COLO829 (cell line): ENCODE results near the gene DBP.

ENCODE experiments used
- DNase-seq: peaks from one replicate; pipeline ENCODE4 v3.0.0; 2012; ENCODE audit warnings: low spot score

DBP gene

DNA sequence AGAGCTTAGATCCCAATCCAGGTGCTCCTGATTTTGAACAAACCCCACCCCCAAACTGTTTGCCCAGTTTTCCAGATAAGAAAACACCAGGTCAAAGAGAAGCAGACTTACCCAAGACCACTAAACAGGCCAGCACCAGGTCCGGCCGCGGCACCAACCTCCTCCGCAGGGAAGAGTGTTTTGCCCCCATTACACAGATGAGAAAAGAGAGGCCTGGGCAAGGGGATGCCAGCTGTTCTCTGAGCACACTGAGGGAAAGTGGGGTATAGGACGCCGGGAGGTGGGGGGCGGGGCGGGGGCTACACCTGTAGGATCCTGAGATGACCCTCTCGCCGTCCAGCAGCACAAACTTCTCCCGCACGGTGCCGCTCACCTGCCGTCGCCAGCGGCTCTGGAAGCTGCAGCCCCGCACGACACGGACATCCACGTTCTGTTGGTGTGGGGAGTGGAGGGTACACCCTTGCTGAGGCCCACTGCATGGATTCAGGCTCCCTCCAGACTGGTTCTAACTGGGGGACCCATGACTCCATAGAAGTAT, 27.5 kb downstream of the DBP start:
- no peak for DNase-seq

DNA sequence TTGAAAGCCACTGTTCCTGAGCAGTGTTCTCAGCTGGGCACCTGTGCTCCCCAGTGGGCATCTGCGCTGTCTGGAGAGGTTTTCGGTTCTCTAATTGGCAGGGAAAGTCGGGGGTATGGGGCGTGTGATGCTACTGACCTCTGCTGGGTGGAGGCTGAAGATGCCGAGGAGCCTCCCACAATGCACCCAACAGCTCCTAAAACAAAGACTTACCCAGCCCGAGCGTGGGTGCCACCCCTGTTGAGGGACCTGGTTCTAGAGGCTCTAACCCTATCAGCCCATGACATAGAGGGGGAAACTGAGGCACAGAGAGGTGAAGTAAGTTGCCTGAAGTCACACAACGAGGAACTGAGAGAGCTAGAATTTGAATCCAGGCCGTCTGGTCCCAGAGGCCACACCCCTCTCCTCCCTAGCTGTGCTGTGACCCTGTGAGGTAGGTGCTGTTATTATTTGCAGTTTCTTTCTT, 28.3 kb downstream of the DBP start:
- DNase-seq, result no peak

DNA sequence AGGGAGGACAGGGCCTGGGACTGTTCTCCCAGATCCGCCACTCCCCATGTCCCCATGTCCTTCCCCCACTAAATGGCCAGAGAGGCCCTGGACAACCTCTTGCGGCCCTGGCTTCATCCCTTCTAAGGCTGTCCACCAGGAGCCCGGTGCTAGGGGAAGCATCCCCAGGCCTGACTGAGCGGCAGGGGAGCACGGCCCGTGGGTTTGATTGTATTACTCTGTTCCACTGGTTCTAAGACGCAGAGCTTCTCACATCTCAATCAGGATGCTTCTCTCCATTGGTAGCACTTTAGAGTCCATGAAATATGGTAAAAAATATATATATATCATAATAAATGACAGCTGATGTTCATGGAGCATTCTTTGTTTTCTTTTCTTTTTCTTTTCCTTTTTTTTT, 29.8 kb downstream of the DBP start:
- no peak for DNase-seq

DNA sequence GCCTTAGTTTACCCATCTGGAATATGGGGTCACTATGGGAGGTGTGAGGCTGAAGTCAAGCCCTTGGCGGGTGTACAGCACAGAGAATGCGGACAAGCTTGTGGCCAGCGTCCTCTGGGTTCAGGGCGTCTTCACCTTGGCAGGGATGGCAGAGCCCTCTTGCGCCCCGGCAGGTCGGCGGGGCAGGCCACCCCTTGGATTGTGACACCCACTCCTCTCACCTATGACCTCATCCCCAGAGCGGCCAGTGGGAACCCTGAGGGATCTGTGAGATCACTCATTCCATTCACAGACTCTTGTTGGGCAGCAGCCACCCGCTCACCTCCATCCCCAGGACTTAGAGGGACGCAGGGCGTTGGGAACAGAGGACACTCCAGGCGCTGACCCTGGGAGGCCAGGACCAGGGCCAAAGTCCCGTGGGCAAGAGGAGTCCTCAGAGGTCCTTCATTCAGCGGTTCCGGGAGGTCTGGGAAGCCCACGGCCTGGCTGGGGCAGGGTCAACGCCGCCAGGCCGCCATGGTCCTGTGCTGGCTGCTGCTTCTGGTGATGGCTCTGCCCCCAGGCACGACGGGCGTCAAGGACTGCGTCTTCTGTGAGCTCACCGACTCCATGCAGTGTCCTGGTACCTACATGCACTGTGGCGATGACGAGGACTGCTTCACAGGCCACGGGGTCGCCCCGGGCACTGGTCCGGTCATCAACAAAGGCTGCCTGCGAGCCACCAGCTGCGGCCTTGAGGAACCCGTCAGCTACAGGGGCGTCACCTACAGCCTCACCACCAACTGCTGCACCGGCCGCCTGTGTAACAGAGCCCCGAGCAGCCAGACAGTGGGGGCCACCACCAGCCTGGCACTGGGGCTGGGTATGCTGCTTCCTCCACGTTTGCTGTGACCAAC, 30.5 kb downstream of the DBP start, which contains the start of gene SPACA4:
Gene SPACA4, plus strand, starts transcription at position 280 of the 896 bp plus-strand sequence. Its CDS starts 237 bp downstream, at position 517.
- DNase-seq, result no peak

DNA sequence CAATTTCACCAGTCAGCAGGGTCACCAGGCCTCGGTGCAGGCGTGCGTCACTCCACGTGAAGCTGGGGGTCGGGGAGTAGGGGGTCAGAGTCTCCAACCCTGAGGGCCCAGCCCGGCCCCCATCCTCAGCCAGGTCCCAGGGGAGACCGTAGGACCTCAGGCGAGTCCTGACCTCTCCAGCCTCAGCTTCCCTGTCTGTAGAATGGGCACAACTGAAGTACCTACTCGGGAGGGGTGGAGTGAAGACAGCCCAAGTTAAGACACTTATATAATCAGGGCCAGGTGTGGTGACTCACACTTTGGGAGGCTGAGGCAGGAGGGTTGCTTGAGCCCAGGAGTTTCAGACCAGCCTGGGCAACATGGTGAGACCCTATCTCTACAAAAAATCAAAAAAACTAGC, 33.3 kb downstream of the DBP start:
- DNase-seq, result no peak

GRCh38 chr19:48603449-48603848, 33.7 kb downstream of the DBP start:
- no peak for DNase-seq

GRCh38 chr19:48603001-48603400, 34.2 kb downstream of the DBP start:
- DNase-seq, result no peak

DNA sequence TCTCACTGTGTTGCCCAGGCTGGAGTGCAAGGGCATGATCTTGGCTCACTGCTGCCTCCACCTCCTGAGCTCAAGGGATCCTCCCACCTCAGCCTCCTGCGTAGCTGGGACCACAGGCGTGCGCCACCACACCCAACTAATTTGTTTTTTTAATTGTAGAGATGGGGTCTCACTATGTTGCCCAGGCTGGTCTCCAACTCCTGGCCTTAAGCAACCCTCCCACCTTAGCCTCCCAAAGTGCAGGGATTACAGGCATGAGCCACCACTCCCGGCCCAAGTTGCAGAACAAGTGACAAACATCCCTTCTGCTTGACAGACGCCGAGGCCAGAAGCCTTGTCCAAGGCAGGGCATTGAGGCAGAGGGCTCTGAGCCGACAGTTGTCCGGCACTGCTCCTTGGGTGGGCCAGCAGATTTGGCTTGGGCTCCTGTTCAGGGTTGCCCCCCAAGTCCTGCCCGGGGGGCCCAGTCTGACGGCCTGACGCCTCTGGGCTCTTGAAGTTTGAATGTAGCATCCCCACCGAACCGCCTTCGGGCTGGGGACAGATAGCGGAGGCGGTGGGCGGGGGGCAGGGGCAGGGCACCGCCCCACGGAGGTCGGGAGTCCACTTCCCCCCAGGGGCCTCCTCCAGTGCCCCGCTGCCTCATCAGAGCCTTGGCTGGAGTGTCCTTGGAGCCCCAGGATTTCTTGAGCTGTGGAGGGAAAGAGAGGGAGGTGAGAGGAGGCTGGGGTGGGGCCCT, 36.3 kb downstream of the DBP start:
- no peak for DNase-seq

DNA sequence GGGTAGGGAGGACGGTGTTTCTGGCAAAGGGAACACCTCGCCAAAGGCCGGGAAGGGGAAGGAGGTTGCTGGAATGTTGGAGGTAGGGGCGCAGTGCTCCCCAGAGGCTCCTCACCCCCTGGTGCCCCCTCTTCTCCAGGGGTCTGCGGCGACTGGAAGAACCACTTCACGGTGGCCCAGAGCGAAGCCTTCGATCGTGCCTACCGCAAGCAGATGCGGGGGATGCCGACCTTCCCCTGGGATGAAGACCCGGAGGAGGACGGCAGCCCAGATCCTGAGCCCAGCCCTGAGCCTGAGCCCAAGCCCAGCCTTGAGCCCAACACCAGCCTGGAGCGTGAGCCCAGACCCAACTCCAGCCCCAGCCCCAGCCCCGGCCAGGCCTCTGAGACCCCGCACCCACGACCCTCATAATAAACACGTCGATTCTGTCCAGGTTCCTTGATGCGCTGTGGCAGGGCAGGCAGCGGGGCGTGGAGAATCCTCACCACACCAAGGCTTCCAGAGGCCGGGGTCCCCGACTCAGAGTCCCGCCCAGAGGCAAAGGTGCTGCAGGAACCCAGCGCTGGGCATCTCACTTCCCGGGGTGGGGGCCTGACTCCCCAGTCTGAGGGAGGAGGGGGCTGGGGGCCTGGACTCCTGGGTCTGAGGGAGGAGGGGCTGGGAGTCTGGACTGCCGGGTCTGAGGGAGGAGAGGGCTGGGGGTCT, 38.0 kb downstream of the DBP start:
- no peak for DNase-seq

GRCh38 chr19:48596679-48597465, 40.3 kb downstream of the DBP start:
- DNase-seq, result no peak

DNA sequence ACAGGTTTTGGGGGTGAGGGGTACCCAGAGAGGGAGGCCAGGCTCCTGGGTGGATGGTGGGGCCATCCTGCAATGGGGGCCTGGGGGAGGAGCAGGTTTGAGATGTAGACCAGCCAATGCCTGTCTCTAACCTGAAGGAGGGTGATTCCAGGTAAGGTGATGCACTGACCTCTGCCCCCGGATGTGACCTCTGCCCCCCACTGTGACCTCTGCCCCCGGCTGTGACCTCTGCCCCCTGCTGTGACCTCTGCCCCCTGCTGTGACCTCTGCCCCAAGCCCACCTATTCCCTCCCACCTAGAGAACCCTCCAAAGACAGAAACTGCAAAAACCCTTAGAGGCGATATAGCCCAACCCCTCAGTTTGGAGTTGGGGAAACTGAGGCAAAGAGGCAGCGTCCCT, 40.9 kb downstream of the DBP start:
- DNase-seq, result no peak

DNA sequence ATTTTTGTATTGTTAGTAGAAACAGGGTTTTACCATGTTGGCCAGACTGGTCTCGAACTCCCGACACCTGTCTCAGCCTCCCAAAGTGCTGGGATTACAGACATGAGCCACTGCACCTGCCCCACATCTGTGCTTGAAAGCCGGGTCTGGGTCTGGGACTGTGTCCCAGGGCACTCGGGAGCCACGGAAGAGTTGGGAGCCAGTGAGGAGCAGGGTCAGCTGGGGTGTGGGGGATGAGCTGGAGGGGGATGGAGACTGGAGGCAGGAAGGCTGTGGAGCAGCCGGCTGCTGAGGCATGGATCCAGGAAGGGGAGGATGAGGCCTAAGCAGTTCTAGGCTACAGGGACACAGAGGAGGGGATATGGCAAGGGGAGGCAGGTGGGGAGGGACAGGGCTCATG, 41.3 kb downstream of the DBP start:
- DNase-seq, result no peak

DNA sequence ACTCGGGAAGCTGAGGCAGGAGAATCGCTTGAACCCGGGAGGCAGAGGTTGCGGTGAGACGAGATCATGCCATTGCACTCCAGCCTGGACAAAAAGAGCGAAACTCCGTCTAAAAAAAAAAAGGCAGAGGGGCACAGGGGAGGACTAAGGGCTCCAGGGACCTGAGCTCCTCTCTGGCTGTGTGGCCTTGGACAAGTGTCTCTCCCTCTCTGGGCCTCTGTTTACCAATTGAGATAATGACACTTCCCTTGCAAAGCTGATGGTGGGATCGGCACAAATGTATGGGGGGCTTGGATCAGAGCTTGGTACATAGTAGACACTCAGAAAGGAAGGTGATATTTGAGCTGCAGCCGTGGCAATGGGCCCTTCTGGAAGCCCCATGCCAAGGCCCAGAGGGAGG, 42.0 kb downstream of the DBP start:
- DNase-seq, result no peak

DNA sequence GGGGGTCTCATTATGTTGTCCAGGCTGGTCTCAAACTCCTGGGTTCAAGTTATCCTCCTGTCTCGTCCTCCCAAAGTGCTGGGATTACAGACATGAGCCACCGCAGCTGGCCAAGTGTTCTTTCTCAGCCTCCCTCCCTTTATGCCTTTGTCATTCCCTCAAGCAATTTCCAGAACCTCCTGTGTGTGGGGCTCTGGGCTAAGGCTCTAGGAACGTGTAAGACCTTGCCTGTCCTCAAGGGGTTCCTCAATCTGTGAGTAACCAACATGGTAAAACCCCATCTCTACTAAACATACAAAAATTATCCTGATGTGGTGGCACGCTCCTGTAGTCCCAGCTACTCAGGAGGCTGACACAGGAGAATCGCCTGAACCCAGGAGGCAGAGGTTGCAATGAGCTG, 46.2 kb downstream of the DBP start:
- no peak for DNase-seq

DNA sequence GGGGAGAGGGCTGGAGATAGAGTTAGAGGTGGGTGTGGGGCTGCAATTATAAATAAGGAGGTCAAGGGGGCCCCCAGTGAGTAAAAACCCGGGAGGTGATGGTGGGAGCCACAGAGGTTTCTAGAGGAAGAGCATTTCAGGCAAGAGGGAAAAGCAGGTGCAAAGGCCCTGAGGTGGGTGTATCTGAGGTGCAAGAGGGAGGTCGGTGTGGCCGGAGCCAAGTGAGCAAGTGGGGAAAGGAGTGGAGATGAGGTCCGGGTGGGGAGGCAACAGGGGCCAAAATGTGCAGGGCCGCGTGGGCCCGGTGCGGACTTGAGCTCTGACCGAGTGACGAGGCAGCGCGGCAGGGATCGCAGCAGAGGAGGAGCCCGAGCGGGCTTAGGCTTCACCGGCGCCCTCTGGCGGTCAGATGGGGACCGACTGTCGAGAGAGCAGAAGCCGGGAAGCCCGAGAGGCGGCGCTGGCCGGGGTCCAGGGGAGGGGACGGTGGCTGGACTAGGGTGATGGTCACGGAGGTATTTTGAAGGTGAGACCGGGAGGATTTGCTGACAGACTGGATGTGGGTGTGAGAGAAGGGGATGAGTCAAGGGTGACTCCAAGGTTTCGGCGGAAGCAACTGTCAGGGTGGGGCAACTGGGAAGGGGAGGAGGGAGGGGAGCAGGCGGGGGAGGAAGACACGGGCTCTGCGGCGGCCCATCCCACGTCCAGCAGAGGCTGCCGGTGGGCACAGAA, 48.3 kb downstream of the DBP start:
- DNase-seq, result peak; percentile 64

DNA sequence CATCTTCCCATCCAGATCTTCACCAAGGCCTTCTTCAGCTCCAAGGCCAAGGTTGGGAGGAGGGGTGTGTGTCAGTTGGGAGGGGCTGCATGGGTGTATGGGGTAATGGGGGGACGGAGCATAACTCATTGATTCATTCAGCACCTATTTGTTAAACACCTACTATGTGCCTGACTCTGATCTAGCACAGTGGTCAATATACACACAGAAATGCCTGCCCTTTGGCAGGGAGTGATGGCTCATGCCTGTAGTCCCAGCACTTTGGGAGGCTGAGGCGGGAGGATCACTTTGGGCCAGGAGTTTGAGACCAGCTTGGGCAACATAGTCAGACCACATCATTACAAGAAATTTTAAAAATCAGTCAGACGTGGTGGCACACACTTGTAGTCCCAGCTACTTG, 49.8 kb downstream of the DBP start:
- DNase-seq, result no peak

DNA sequence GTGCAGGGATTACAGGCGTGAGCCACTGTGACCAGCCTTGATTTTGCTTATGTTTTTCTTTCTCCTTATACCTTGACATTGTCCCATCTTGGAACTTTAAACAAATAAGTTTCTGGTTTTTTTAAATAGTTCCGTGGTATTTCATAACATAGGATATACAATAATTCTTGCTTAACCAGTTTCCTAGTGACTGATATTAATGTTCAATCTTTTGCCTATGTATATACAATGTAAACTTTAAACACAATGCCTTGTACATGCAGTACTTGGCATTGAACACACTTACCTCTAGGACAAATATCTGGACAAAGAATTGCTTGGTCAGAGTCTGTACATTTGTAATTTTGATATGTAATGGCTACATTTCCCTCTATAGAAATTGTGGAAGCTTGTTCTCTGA, 55.0 kb downstream of the DBP start:
- no peak for DNase-seq
